ENCODE data around the gene RABL2B. TPM values are rescaled to one million over a fixed set of nuclear protein-coding genes. Genes with fewer than 3 reads are reported as not detected.

Gene RABL2B
- total RNA-seq, 1 experiment from 2014 or later, result 19.0 TPM

GRCh38 chr22:50733521-50734342 lies 49.7 kb downstream of the RABL2B start:
- Histone ChIP-seq H4K91ac (ENCODE audit: insufficient read length, low read depth, low read length) (no peak overlapping the region), H2BK5ac (ENCODE audit: insufficient read length, low read length) (no peak overlapping the region), H3K18ac (ENCODE audit: insufficient read length, low read depth, low read length) (no peak overlapping the region), H3K4me1 (ENCODE audit: insufficient read depth, low read length) (no peaks in the 10 kb centered on the region), H3K27me3 (ENCODE audit: insufficient read depth, low read length) (peaks cover 7% of the 10 kb centered on the region), H2BK15ac (ENCODE audit: low read depth, low read length) (no peak overlapping the region), H3K27ac (ENCODE audit: insufficient read length, low read depth, low read length) (no peak overlapping the region), H2BK20ac (ENCODE audit: low read depth, low read length, poor library complexity, severe bottlenecking) (no peak overlapping the region), H2BK12ac (ENCODE audit: insufficient read length, low read depth, low read length) (no peak overlapping the region), H3T11ph (ENCODE audit: low read length) (no peak overlapping the region), H4K5ac (ENCODE audit: insufficient read length, low read depth, low read length) (no peak overlapping the region), H3K9ac (ENCODE audit: extremely low read depth, insufficient read length, low read length) (no peak overlapping the region), H4K20me1 (ENCODE audit: control insufficient read depth, insufficient read depth, insufficient read length) (no peaks in the 10 kb centered on the region), H3K9me3 (ENCODE audit: control insufficient read depth, low read depth, low read length) (no peaks in the 10 kb centered on the region), H3K79me2 (ENCODE audit: insufficient read depth, low read length) (no peaks in the 10 kb centered on the region), H3K4me2 (ENCODE audit: insufficient read depth, insufficient read length, low read length) (no peak overlapping the region), H2AFZ (ENCODE audit: low read length) (no peak overlapping the region), H3K14ac (ENCODE audit: insufficient read depth, low read length) (no peak overlapping the region; the same call in 1 of the 2 replicates), H3K23me2 (ENCODE audit: insufficient read length, low read depth, low read length, poor library complexity, severe bottlenecking) (no peaks in the 10 kb centered on the region), H4K8ac (replicated peaks; ENCODE audit: insufficient read length, low read depth, low read length) (no peak overlapping the region), H2BK120ac (ENCODE audit: low read depth, low read length, poor library complexity, severe bottlenecking) (no peak overlapping the region), H3K4ac (ENCODE audit: low read depth, low read length) (no peak overlapping the region), H3K79me1 (ENCODE audit: insufficient read depth, low read depth, low read length, poor library complexity, severe bottlenecking) (no peaks in the 10 kb centered on the region), H3K23ac (ENCODE audit: insufficient read length, low read depth, low read length) (no peak overlapping the region), H2AK5ac (ENCODE audit: insufficient read length, low read length) (no peak overlapping the region), H3K56ac (ENCODE audit: insufficient read length, low read depth, low read length) (no peak overlapping the region)
- TF ChIP-seq CTCF (conservative IDR thresholded peaks at IDR 0.05), result no peak
- Mint-ChIP-seq H3K27ac (peak overlapping the region in 1 of 3 experiments; percentile 48; a peak in 1 of 7 replicates), H3K9me3 (no peaks in the 10 kb centered on the region), H3K4me3 (no peak overlapping the region), H3K36me3 (ENCODE audit: insufficient read depth in 1 of 3, low read depth in 3 of 3) (no peaks in the 10 kb centered on the region), H3K27me3 (ENCODE audit: low read depth) (peaks cover 68% of the 10 kb centered on the region), H3K4me1 (peaks cover 0 to 10% of the 10 kb centered on the region in 2 experiments; a peak in 3 of 4 replicates)
- WGBS (ENCODE audit: extremely low coverage, insufficient read length, low lambda C conversion rate), result no CpG with 5 or more reads among the region's 22 CpGs
- DNase-seq, result no peak
